HCT116 (cell line): ENCODE results near the gene OFD1. TPM values are rescaled to one million over a fixed set of nuclear protein-coding genes. Genes with fewer than 3 reads are reported as not detected.

Experiments
- ATAC-seq: fragments of 200-7000 bp; cut with Tn5 transposase; 2 replicates; pipeline ENCODE4 v1.9.1; 2020; ENCODE audit warnings: mild to moderate bottlenecking, moderate library complexity
- BruUV-seq: library from RNA; stranded (reverse); fragments of 400-500 nt; replicated peaks from 2 replicates; lab custom pipeline; 2021; lab: Mats Ljungman, UMichigan
- CTCF ChIA-PET: fragments of 300-600 bp; sonication (Branson Sonifier 250); formaldehyde crosslinking; loops from one replicate; lab custom pipeline; 2021; ENCODE audit warnings: antibody characterized with exemption; lab: Charles Lee
- POLR2A ChIA-PET: fragments of 300-600, 350-600 bp; sonication (Branson Sonifier 250); formaldehyde crosslinking; loops from one replicate; lab custom pipeline; 2021; ENCODE audit warnings: antibody characterized with exemption; lab: Charles Lee
- RAD21 ChIA-PET, 2 experiments: fragments of 300-600 bp; sonication (Branson Sonifier 250); formaldehyde crosslinking; loops; one replicate each; lab custom pipeline; 2023; ENCODE audit warnings: low total read pairs in 2 of 2; ENCODE audit not compliant: uncharacterized antibody in 2 of 2, unreplicated experiment in 2 of 2, low non-redundant PET in 1 of 2; lab: Charles Lee
- DNase-seq: peaks from one replicate; pipeline ENCODE4 v3.0.0-alpha.2; 2010; ENCODE audit warnings: low read depth, low spot score
- H2AFZ ChIP-seq: fragments of 200-600 bp; shearing (Covaris generic), sonication (generic); 2 replicates; pipeline ENCODE4 v1.6.1; 2017; ENCODE audit warnings: low read depth, mixed run types, mixed read lengths, antibody characterized with exemption, low read length; ENCODE audit not compliant: poor library complexity, severe bottlenecking
- H3K27ac ChIP-seq: 2 replicates; pipeline ENCODE4 v1.5.1; 2012; ENCODE audit warnings: low read depth, low read length
- H3K27me3 ChIP-seq: fragments of 200-600 bp; sonication (generic); 2 replicates; pipeline ENCODE4 v1.6.1; 2016; ENCODE audit warnings: mixed run types, low read length, mixed read lengths; ENCODE audit not compliant: insufficient read depth
- H3K36me3 ChIP-seq, 2 experiments: fragments of 200-500 bp in 1 of 2; fragments of 200-600 bp in 1 of 2; sonication (Bioruptor generic) in 1 of 2; sonication (generic) in 1 of 2; 2 replicates each; pipeline versions ENCODE4 v1.5.1 to v1.6.1; 2014 to 2016; ENCODE audit warnings: low read length in 2 of 2, inconsistent platforms in 1 of 2, mixed read lengths in 1 of 2, mixed run types in 1 of 2; ENCODE audit not compliant: insufficient read depth in 2 of 2, control insufficient read depth in 1 of 2
- H3K4me1 ChIP-seq, 2 experiments: fragments of 200-600 bp in 1 of 2; sonication (generic) in 1 of 2; 2 replicates each; pipeline versions ENCODE4 v1.5.1 to v1.6.1; 2012 to 2017; ENCODE audit warnings: low read length in 2 of 2, inconsistent platforms in 1 of 2, mild to moderate bottlenecking in 1 of 2, mixed read lengths in 1 of 2, mixed run types in 1 of 2, moderate library complexity in 1 of 2; ENCODE audit not compliant: insufficient read depth in 2 of 2, control insufficient read depth in 1 of 2
- H3K4me2 ChIP-seq: fragments of 200-600 bp; sonication (generic); 2 replicates; pipeline ENCODE4 v1.6.1; 2017; ENCODE audit warnings: mixed run types, low read length, mixed read lengths
- H3K4me3 ChIP-seq, 2 experiments: fragments of 200-600 bp in 1 of 2; sonication (generic) in 1 of 2; replicated peaks in 1 of 2; 2 replicates each; pipeline ENCODE4 v1.5.1; 2011 to 2016; ENCODE audit warnings: low read length in 2 of 2, control low read depth in 1 of 2, low read depth in 1 of 2, mild to moderate bottlenecking in 1 of 2, mixed read lengths in 1 of 2, mixed run types in 1 of 2
- H3K79me2 ChIP-seq: fragments of 200-600 bp; sonication (generic); 2 replicates; pipeline ENCODE4 v1.6.1; 2017; ENCODE audit warnings: mild to moderate bottlenecking, mixed run types, low read length, moderate library complexity, mixed read lengths; ENCODE audit not compliant: insufficient read depth
- H3K9ac ChIP-seq: fragments of 200-600 bp; sonication (generic); 2 replicates; pipeline ENCODE4 v1.6.1; 2016; ENCODE audit warnings: low read length, mixed read lengths
- H3K9me2 ChIP-seq: fragments of 200-600 bp; sonication (generic), shearing (Covaris generic); 2 replicates; pipeline ENCODE4 v1.6.1; 2017; ENCODE audit warnings: mixed run types, mild to moderate bottlenecking, moderate library complexity; ENCODE audit not compliant: insufficient read depth
- H3K9me3 ChIP-seq, 2 experiments: fragments of 200-500 bp in 1 of 2; fragments of 200-600 bp in 1 of 2; sonication (Bioruptor generic) in 1 of 2; sonication (generic) in 1 of 2; 2 replicates each; pipeline ENCODE4 v1.6.1; 2014 to 2017; ENCODE audit warnings: low read length in 2 of 2, mixed read lengths in 2 of 2, inconsistent platforms in 1 of 2, low read depth in 1 of 2, mild to moderate bottlenecking in 1 of 2, mixed run types in 1 of 2, moderate library complexity in 1 of 2; ENCODE audit not compliant: control insufficient read depth in 1 of 2, insufficient read depth in 1 of 2
- H4K20me1 ChIP-seq: fragments of 200-600 bp; sonication (generic), shearing (Covaris generic); 2 replicates; pipeline ENCODE4 v1.6.1; 2017; ENCODE audit warnings: mixed run types, mild to moderate bottlenecking, moderate library complexity; ENCODE audit not compliant: insufficient read depth
- ATF3 ChIP-seq: IDR thresholded peaks from 2 replicates; pipeline ENCODE4 v1.6.1; 2012
- CTCF ChIP-seq, 3 experiments: fragments of 200-600 bp in 1 of 3; sonication (generic) in 1 of 3; IDR thresholded peaks in 2 of 3; conservative IDR thresholded peaks in 1 of 3; 2 replicates each; pipeline ENCODE4 v1.5.1; 2012 to 2017; ENCODE audit warnings: low read depth in 2 of 3, low read length in 2 of 3, antibody characterized with exemption in 1 of 3, borderline replicate concordance in 1 of 3, control low read depth in 1 of 3, mild to moderate bottlenecking in 1 of 3, mixed read lengths in 1 of 3, mixed run types in 1 of 3, moderate library complexity in 1 of 3; ENCODE audit not compliant: insufficient read depth in 1 of 3
- EGR1 ChIP-seq: IDR thresholded peaks from 2 replicates; pipeline ENCODE4 v1.6.1; 2012; ENCODE audit warnings: low read depth
- ELF1 ChIP-seq: IDR thresholded peaks from 2 replicates; pipeline ENCODE4 v1.6.1; 2012; ENCODE audit warnings: low read depth, borderline replicate concordance
- EZH2phosphoT487 ChIP-seq: fragments of 200-600 bp; IDR thresholded peaks from 2 replicates; pipeline ENCODE4 v1.6.1; 2018; ENCODE audit warnings: antibody characterized with exemption, borderline replicate concordance
- FOSL1 ChIP-seq: IDR thresholded peaks from 2 replicates; pipeline ENCODE4 v1.6.1; 2012; ENCODE audit warnings: low read depth
- JUND ChIP-seq: IDR thresholded peaks from 2 replicates; pipeline ENCODE4 v1.6.1; 2012
- POLR2A ChIP-seq: IDR thresholded peaks from 2 replicates; pipeline ENCODE4 v1.7.0; 2011; ENCODE audit warnings: borderline replicate concordance; ENCODE audit not compliant: insufficient read depth, insufficient read length; ENCODE audit errors: extremely low read depth
- POLR2AphosphoS5 ChIP-seq: IDR thresholded peaks from 2 replicates; pipeline ENCODE4 v1.6.1; 2011; ENCODE audit warnings: mild to moderate bottlenecking, low read depth, low read length, moderate library complexity
- RAD21 ChIP-seq: IDR thresholded peaks from 2 replicates; pipeline ENCODE4 v1.6.1; 2012; ENCODE audit warnings: low read depth, mild to moderate bottlenecking
- SIN3A ChIP-seq: IDR thresholded peaks from 2 replicates; pipeline ENCODE4 v1.6.1; 2012; ENCODE audit warnings: low read depth
- SRF ChIP-seq: IDR thresholded peaks from 2 replicates; pipeline ENCODE4 v1.6.1; 2012; ENCODE audit warnings: low read depth
- TCF7L2 ChIP-seq: IDR thresholded peaks from 2 replicates; pipeline ENCODE4 v1.7.0; 2011; ENCODE audit warnings: borderline replicate concordance, inconsistent platforms; ENCODE audit not compliant: insufficient read depth, insufficient read length; ENCODE audit errors: extremely low read depth
- YY1 ChIP-seq: IDR thresholded peaks from 2 replicates; pipeline ENCODE4 v1.6.1; 2011; ENCODE audit warnings: low read length, low read depth, moderate library complexity, mild to moderate bottlenecking; ENCODE audit not compliant: insufficient replicate concordance; ENCODE audit errors: extremely low read depth
- ZBTB33 ChIP-seq: IDR thresholded peaks from 2 replicates; pipeline ENCODE4 v1.6.1; 2011; ENCODE audit warnings: mild to moderate bottlenecking, low read length, moderate library complexity; ENCODE audit not compliant: insufficient replicate concordance; ENCODE audit errors: extremely low read depth
- ZNF274 ChIP-seq: fragments of 200-500 bp; sonication (Bioruptor generic); IDR thresholded peaks from 2 replicates; pipeline ENCODE4 v1.6.1; 2014; ENCODE audit warnings: mild to moderate bottlenecking, low read depth, low read length, inconsistent platforms
- intact Hi-C: fragments of 100-400 bp; cut with micrococcal nuclease; formaldehyde crosslinking; loops from 2 replicates; pipeline ENCODE4 v1.10.0; 2022
- total RNA-seq: library from RNA; stranded (reverse); gene quantifications from one replicate; pipeline ENCODE4 v1.2.1, GENCODE V29; 2021; ENCODE audit not compliant: unreplicated experiment

OFD1 gene
- total RNA-seq, 1 experiment from 2014 or later, result 18.0 TPM

GRCh38 chrX:13747836-13748235 lies 13.3 kb downstream of the OFD1 start:
- H3K4me1 ChIP-seq, result no peaks in the 10 kb centered on the region
- DNase-seq, result peak; percentile 37
- RAD21 ChIA-PET, result no interaction called here

More at GRCh38 chrX:13747836-13748235, 13.3 kb downstream of the OFD1 start:
- CTCF ChIA-PET, result interaction anchor here (2.4 kb wide), 1 partner anchor 281 kb away, joined by 5 read pairs; the partner anchor contains the start of gene GEMIN8
- no peaks in the 10 kb centered on the region for H4K20me1 ChIP-seq
- no peaks in the 10 kb centered on the region for H3K79me2 ChIP-seq
- H3K36me3 ChIP-seq, result peaks cover 7 to 14% of the 10 kb centered on the region in 2 experiments; a peak in 3 of 4 replicates
- H3K9me3 ChIP-seq, result no peaks in the 10 kb centered on the region
- TF ChIP-seq JUND (no peak), YY1 (no peak), EGR1 (no peak), ELF1 (no peak), SRF (no peak), TCF7L2 (no peak), ATF3 (no peak), FOSL1 (no peak), ZNF274 (no peak), SIN3A (no peak), EZH2phosphoT487 (no peak), POLR2AphosphoS5 (no peak), CTCF (IDR thresholded peaks at IDR 0.05 in 2 of 3, conservative IDR thresholded peaks at IDR 0.05 in 1 of 3; ENCODE audit: borderline replicate concordance in 1 of 3, insufficient read depth in 1 of 3, low read depth in 2 of 3, low read length in 2 of 3) (peak; percentile 31 to 50 (median 34); a peak in 4 of 6 replicates), RAD21 (peak; percentile 57), POLR2A (no peak), ZBTB33 (no peak)
- TF ChIP-seq, all 23 proteins: peak for 2
- Histone ChIP-seq H3K27ac (no peak overlapping the region), H3K9me2 (no peaks in the 10 kb centered on the region), H3K9ac (no peak overlapping the region), H3K27me3 (no peaks in the 10 kb centered on the region), H3K4me3 (no peak overlapping the region), H3K4me2 (no peak overlapping the region), H2AFZ (no peak overlapping the region)
- ATAC-seq, result peak; percentile 73; the same call in 1 of the 2 replicates
- intact Hi-C loops, result loop anchor here (2.0 to 5.0 kb wide), 2 partner anchors 89 to 241 kb away; no protein-coding TSS in a partner anchor
- no TSS peak for BruUV-seq
- POLR2A ChIA-PET, result interaction anchor here (1.2 kb wide), 1 partner anchor 282 kb away, joined by 3 read pairs; the partner anchor contains the start of gene GEMIN8
